Natural killer cell (primary cell): ENCODE data around the gene FKBP1B. TPM values are rescaled to one million over a fixed set of nuclear protein-coding genes. Genes with fewer than 3 reads are reported as not detected.

Source experiments
- ATAC-seq, 3 donors: fragments of 150-1000 bp in 2 of 3; fragments of 200-7000 bp in 1 of 3; cut with Tn5 transposase; 1 replicate in 1 of 3; 2 replicates in 2 of 3; pipeline ENCODE4 v1.10.0; 2021; ENCODE audit warnings: mild to moderate bottlenecking in 2 of 3, moderate library complexity in 2 of 3
- DNase-seq, 2 donors: peaks; one replicate each; pipeline versions ENCODE4 v3.0.0 to v3.0.0-alpha.2; 2013 to 2021; ENCODE audit warnings: mixed read lengths in 1 of 2
- H3K27ac ChIP-seq: one replicate; pipeline ENCODE4 v1.5.1; 2013; ENCODE audit warnings: mild to moderate bottlenecking, low read length
- H3K27me3 ChIP-seq: one replicate; pipeline ENCODE4 v1.6.1; 2013; ENCODE audit warnings: low read length; ENCODE audit not compliant: control insufficient read depth, insufficient read depth
- H3K36me3 ChIP-seq: one replicate; pipeline ENCODE4 v1.6.1; 2013; ENCODE audit warnings: low read length; ENCODE audit not compliant: control insufficient read depth, insufficient read depth
- H3K4me1 ChIP-seq: one replicate; pipeline ENCODE4 v1.6.1; 2013; ENCODE audit warnings: low read length; ENCODE audit not compliant: control insufficient read depth, insufficient read depth
- H3K4me3 ChIP-seq: one replicate; pipeline ENCODE4 v1.5.1; 2013; ENCODE audit warnings: low read length
- H3K9me3 ChIP-seq: one replicate; pipeline ENCODE4 v1.6.1; 2013; ENCODE audit warnings: low read length; ENCODE audit not compliant: control insufficient read depth, insufficient read depth
- H3K27ac Mint-ChIP-seq, 2 donors: one replicate each; pipeline ENCODE4 v1.8.0; 2022; ENCODE audit warnings: mild to moderate bottlenecking in 2 of 2, mixed read lengths in 2 of 2, moderate library complexity in 1 of 2
- H3K27me3 Mint-ChIP-seq, 2 donors: one replicate each; pipeline ENCODE4 v1.8.0; 2022; ENCODE audit warnings: low read depth in 2 of 2, mixed read lengths in 2 of 2
- H3K36me3 Mint-ChIP-seq: one replicate; pipeline ENCODE4 v1.8.0; 2022; ENCODE audit warnings: mixed read lengths
- H3K4me1 Mint-ChIP-seq, 2 donors: one replicate each; pipeline ENCODE4 v1.8.0; 2022; ENCODE audit warnings: mixed read lengths in 2 of 2
- H3K4me3 Mint-ChIP-seq: one replicate; pipeline ENCODE4 v1.8.0; 2022; ENCODE audit warnings: mild to moderate bottlenecking, moderate library complexity, mixed read lengths
- H3K9me3 Mint-ChIP-seq, 2 donors: one replicate each; pipeline ENCODE4 v1.8.0; 2022; ENCODE audit warnings: mixed read lengths in 2 of 2
- CTCF ChIP-seq: fragments of 200-600 bp; IDR thresholded peaks from one replicate; pipeline ENCODE4 v1.8.0; 2022; ENCODE audit warnings: antibody characterized with exemption
- WGBS: methylation state at CpG from one replicate; pipeline ENCODE4 v1.1.7; 2013; ENCODE audit warnings: missing lambda C conversion rate; ENCODE audit not compliant: insufficient coverage; 5-methylcytosine and 5-hydroxymethylcytosine counted together
- intact Hi-C: fragments of 100-400 bp; cut with micrococcal nuclease; formaldehyde crosslinking; loops from one replicate; pipeline ENCODE4 v1.14.2; 2022
- total RNA-seq, 4 donors: library from RNA; stranded (reverse); fragments of 120-200 nt in 1 of 4; gene quantifications; one replicate each; pipeline versions ENCODE4 v1.2.3 to v1.2.4, GENCODE V29; 2013 to 2022

FKBP1B gene
- total RNA-seq, 3 donors from 2014 or later (not counting 1 experiment from before 2014, with no cell fraction given): 1.5 to 3.4 (median 3.3) TPM

- 94% methylated on average over 2 of the region's 2 CpGs for WGBS
- H3K27me3 ChIP-seq: no peaks in the 10 kb centered on the region
- no peak overlapping the region for H3K4me3 ChIP-seq
- H3K36me3 ChIP-seq: no peaks in the 10 kb centered on the region
- H3K27ac Mint-ChIP-seq: no peak overlapping the region
- H3K9me3 ChIP-seq: no peaks in the 10 kb centered on the region
- intact Hi-C loops: no loop called here
- no peaks in the 10 kb centered on the region for H3K27me3 Mint-ChIP-seq
- no peaks in the 10 kb centered on the region for H3K36me3 Mint-ChIP-seq
- no peak for ATAC-seq
- H3K4me1 ChIP-seq: no peaks in the 10 kb centered on the region
- no peaks in the 10 kb centered on the region for H3K4me1 Mint-ChIP-seq
- no peak overlapping the region for H3K27ac ChIP-seq
- H3K9me3 Mint-ChIP-seq: peaks cover 2 to 3% of the 10 kb centered on the region in 2 donors
- DNase-seq: no peak
- H3K4me3 Mint-ChIP-seq: no peak overlapping the region
- TF ChIP-seq CTCF: no peak
Observed at GRCh38 chr2:24111407-24111901, 61.9 kb downstream of the FKBP1B start.

Other genes with a start within 250 kb of the FKBP1B start
- 10 to 100 TPM; 71.5 to 85.7 (median 84.0) TPM for gene ATAD2B, start 122.6 kb upstream of the FKBP1B start, total RNA-seq
- 10 to 100 TPM; 14.7 to 18.0 (median 16.2) TPM for gene UBXN2A, start 109.3 kb upstream of the FKBP1B start, total RNA-seq
- 1 to 10 TPM in 1 of 3 donors, under 1 TPM in 1, not detected in 1; 0.93 to 1.1 TPM for gene MFSD2B, start 39.7 kb upstream of the FKBP1B start, total RNA-seq
- 10 to 100 TPM in 2 of 3 donors, 1 to 10 TPM in 1; 2.4 to 11.8 (median 11.2) TPM for gene WDCP, start 2.4 kb upstream of the FKBP1B start, total RNA-seq
- 10 to 100 TPM; 57.2 to 65.1 (median 57.4) TPM for gene SF3B6, start 26.6 kb downstream of the FKBP1B start, total RNA-seq
- 1 to 10 TPM; 1.6 to 2.6 (median 2.0) TPM for gene TP53I3, start 35.1 kb downstream of the FKBP1B start, total RNA-seq
- gene PFN4, start 73.6 kb downstream of the FKBP1B start, total RNA-seq: not detected
- 10 to 100 TPM; 31.4 to 35.9 (median 31.5) TPM for gene FAM228B, start 73.7 kb downstream of the FKBP1B start, total RNA-seq
- under 1 TPM in 2 of 3 donors, not detected in 1; 0.34 to 0.82 TPM for gene FAM228A, start 125.3 kb downstream of the FKBP1B start, total RNA-seq